Measurements from ENCODE around the gene CCDC7. TPM values are rescaled to one million over a fixed set of nuclear protein-coding genes. Genes with fewer than 3 reads are reported as not detected.

Gene CCDC7
- total and polyA plus RNA-seq, 10 of the 15 experiments (the other 5 are each of a cell fraction or from before 2014, with no cell fraction given): 1.8 to 5.6 (median 3.4) TPM

DNA sequence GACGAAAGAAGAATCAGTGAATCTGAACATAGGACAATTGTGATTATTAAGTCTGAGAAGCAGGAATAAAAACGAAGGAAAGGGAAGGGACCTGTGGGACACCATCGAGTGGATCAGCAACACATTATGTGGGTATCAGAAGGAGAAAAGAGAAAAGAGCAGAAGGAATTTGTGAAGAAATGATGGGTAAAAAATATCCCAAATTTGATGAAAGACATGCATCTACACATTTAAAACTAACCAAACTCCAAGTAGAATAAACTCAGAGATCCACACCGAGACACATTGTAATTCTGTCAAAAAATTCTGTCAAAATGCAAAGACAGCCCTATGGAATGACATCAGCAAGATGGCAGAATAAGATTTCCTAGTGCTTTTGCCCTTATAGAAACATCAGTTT is 341.0 kb downstream of the CCDC7 start (continued):
- TF ChIP-seq BCL11A (IDR thresholded peaks at IDR 0.05; ENCODE audit: low read depth, low read length): no peak

DNA sequence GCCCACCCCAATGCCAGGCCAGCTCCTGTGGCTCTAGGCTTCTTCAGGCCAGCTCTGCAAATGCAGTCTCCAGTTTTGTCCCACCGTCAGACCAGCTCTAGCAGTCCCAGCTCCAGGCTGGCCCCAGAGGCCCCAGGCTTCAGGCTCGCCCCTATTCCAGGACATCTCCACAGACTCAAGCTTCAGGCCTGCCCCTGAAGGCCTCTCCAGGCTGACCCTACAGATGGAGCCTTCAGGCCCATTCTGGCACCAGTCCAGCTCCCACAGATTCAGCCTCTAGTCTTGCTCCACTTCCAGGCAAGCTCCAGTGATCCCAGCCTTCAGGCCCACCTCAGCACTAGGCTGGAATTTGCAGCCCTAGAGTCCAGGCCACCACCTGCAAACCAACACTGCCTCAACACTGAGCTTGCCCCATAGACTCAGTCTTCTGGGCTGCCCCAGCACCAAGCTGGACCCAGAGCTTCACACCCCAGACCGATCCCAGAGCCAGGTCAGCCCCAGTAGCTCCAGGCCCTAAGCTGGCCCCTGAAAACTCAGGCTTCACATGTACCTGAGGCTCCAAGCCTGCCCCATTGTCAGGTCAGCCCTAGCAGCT is 341.8 kb downstream of the CCDC7 start:
- CTCF ChIA-PET: interaction anchor here (1.4 kb wide), 1 partner anchor 221 kb away, joined by 3 read pairs; no protein-coding TSS in a partner anchor
- no peak for TF ChIP-seq TAF1 (IDR thresholded peaks at IDR 0.05; ENCODE audit: borderline replicate concordance, low read depth, low read length)
- no peak for TF ChIP-seq FOXK2 (IDR thresholded peaks at IDR 0.05)
- TF ChIP-seq, protein P1, sequence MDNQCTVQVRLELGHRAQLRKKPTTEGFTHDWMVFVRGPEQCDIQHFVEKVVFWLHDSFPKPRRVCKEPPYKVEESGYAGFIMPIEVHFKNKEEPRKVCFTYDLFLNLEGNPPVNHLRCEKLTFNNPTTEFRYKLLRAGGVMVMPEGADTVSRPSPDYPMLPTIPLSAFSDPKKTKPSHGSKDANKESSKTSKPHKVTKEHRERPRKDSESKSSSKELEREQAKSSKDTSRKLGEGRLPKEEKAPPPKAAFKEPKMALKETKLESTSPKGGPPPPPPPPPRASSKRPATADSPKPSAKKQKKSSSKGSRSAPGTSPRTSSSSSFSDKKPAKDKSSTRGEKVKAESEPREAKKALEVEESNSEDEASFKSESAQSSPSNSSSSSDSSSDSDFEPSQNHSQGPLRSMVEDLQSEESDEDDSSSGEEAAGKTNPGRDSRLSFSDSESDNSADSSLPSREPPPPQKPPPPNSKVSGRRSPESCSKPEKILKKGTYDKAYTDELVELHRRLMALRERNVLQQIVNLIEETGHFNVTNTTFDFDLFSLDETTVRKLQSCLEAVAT (IDR thresholded peaks at IDR 0.05): no peak
- in situ Hi-C loops (cut with MboI): no loop called here
- Histone ChIP-seq H3K79me2 (ENCODE audit: control insufficient read depth, insufficient read depth, low read length) (no peaks in the 10 kb centered on the region), H3K4me3 (no peak overlapping the region), H3K4me1 (ENCODE audit: control insufficient read depth, insufficient read depth, low read length) (no peaks in the 10 kb centered on the region), H3K27ac (ENCODE audit: control insufficient read depth, insufficient read depth) (no peak overlapping the region), H4K20me1 (ENCODE audit: control insufficient read depth, insufficient read depth) (no peaks in the 10 kb centered on the region), H3K36me3 (ENCODE audit: control insufficient read depth in 2 of 2, insufficient read depth in 2 of 2, low read length in 1 of 2) (no peaks in the 10 kb centered on the region), H2AFZ (ENCODE audit: control insufficient read depth, low read depth, low read length) (no peak overlapping the region), H3K9ac (ENCODE audit: control insufficient read depth, insufficient read depth, low read length) (no peak overlapping the region), H3K9me3 (replicated peaks; ENCODE audit: control insufficient read depth, insufficient read depth, low read length) (no peaks in the 10 kb centered on the region; the same call in 2 of the 3 replicates), H3K27me3 (replicated peaks in 1 of 2; ENCODE audit: control insufficient read depth in 2 of 2, insufficient read depth in 2 of 2, low read length in 1 of 2) (no peaks in the 10 kb centered on the region), H3K4me2 (ENCODE audit: control insufficient read depth, insufficient read depth) (no peak overlapping the region)
- SMC1A ChIA-PET (ENCODE audit: uncharacterized antibody, unreplicated experiment): no interaction called here
- POLR2A ChIA-PET: no interaction called here
- DNase-seq (ENCODE audit: low read depth, low spot score) (no peak), FAIRE-seq (no peak), ATAC-seq (no peak)
- intact Hi-C loops (cut with micrococcal nuclease; ENCODE audit: unreplicated experiment): no loop called here
- WGBS (ENCODE audit: insufficient coverage, insufficient replicate concordance, low lambda C conversion rate, missing lambda C conversion rate): 24% methylated on average over 3 of the region's 3 CpGs
- BruUV-seq (replicated peaks): no TSS peak
- RAD21 ChIA-PET (ENCODE audit: unreplicated experiment): interaction anchor here (1.4 kb wide), 1 partner anchor 221 kb away, joined by 3 read pairs; no protein-coding TSS in a partner anchor

DNA sequence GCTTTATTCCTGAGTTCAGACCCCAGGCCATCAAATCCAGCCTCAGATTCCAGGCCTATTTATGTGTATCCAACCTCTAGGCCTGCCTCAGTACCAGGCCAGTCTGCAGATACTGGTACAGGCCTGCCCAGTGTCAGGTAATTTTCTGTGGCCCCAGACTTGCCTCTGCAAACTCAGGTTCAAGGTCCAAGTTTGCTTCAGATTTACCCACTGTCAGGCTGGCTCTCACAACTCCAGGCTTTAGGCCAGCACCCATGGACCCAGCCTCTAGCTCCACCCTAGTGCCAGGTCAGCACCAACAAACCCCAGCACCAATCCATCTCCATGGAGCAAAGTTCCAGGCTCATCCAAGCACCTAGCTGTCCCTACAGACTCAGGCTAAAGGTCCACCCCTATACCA is 342.4 kb downstream of the CCDC7 start:
- Histone ChIP-seq H3K9me3 (replicated peaks; ENCODE audit: control insufficient read depth, insufficient read depth, low read length) (no peaks in the 10 kb centered on the region; the same call in 2 of the 3 replicates), H3K79me2 (ENCODE audit: control insufficient read depth, insufficient read depth, low read length) (no peaks in the 10 kb centered on the region), H3K27ac (ENCODE audit: control insufficient read depth, insufficient read depth) (no peak overlapping the region), H3K27me3 (replicated peaks in 1 of 2; ENCODE audit: control insufficient read depth in 2 of 2, insufficient read depth in 2 of 2, low read length in 1 of 2) (no peaks in the 10 kb centered on the region), H3K4me2 (ENCODE audit: control insufficient read depth, insufficient read depth) (no peak overlapping the region), H2AFZ (ENCODE audit: control insufficient read depth, low read depth, low read length) (no peak overlapping the region), H3K4me1 (ENCODE audit: control insufficient read depth, insufficient read depth, low read length) (no peaks in the 10 kb centered on the region), H4K20me1 (ENCODE audit: control insufficient read depth, insufficient read depth) (no peaks in the 10 kb centered on the region), H3K36me3 (ENCODE audit: control insufficient read depth in 2 of 2, insufficient read depth in 2 of 2, low read length in 1 of 2) (no peaks in the 10 kb centered on the region), H3K9ac (ENCODE audit: control insufficient read depth, insufficient read depth, low read length) (no peak overlapping the region), H3K4me3 (no peak overlapping the region)
- no TSS peak for BruUV-seq (replicated peaks)
- no peak for ATAC-seq
- intact Hi-C loops (cut with micrococcal nuclease; ENCODE audit: unreplicated experiment): no loop called here
- ChIA-PET RAD21 (ENCODE audit: unreplicated experiment) (interaction anchor here (1.4 kb wide), 1 partner anchor 220 kb away, joined by 3 read pairs; no protein-coding TSS in a partner anchor), POLR2A (no interaction called here), SMC1A (ENCODE audit: uncharacterized antibody, unreplicated experiment) (no interaction called here), CTCF (interaction anchor here (1.4 kb wide), 1 partner anchor 221 kb away, joined by 3 read pairs; no protein-coding TSS in a partner anchor)
- FAIRE-seq: no peak
- no peak for DNase-seq (ENCODE audit: low read depth, low spot score)
- in situ Hi-C loops (cut with MboI): no loop called here
- TF ChIP-seq NR2C2 (IDR thresholded peaks at IDR 0.05; ENCODE audit: borderline replicate concordance, control insufficient read depth, insufficient read length, low read depth) (no peak), SREBF1 (IDR thresholded peaks at IDR 0.05; ENCODE audit: low read length) (no peak), NFYA (IDR thresholded peaks at IDR 0.05; ENCODE audit: borderline replicate concordance, low read depth, low read length) (no peak), STAT1 (conservative IDR thresholded peaks at IDR 0.05) (no peak)
- TF ChIP-seq, protein P2, sequence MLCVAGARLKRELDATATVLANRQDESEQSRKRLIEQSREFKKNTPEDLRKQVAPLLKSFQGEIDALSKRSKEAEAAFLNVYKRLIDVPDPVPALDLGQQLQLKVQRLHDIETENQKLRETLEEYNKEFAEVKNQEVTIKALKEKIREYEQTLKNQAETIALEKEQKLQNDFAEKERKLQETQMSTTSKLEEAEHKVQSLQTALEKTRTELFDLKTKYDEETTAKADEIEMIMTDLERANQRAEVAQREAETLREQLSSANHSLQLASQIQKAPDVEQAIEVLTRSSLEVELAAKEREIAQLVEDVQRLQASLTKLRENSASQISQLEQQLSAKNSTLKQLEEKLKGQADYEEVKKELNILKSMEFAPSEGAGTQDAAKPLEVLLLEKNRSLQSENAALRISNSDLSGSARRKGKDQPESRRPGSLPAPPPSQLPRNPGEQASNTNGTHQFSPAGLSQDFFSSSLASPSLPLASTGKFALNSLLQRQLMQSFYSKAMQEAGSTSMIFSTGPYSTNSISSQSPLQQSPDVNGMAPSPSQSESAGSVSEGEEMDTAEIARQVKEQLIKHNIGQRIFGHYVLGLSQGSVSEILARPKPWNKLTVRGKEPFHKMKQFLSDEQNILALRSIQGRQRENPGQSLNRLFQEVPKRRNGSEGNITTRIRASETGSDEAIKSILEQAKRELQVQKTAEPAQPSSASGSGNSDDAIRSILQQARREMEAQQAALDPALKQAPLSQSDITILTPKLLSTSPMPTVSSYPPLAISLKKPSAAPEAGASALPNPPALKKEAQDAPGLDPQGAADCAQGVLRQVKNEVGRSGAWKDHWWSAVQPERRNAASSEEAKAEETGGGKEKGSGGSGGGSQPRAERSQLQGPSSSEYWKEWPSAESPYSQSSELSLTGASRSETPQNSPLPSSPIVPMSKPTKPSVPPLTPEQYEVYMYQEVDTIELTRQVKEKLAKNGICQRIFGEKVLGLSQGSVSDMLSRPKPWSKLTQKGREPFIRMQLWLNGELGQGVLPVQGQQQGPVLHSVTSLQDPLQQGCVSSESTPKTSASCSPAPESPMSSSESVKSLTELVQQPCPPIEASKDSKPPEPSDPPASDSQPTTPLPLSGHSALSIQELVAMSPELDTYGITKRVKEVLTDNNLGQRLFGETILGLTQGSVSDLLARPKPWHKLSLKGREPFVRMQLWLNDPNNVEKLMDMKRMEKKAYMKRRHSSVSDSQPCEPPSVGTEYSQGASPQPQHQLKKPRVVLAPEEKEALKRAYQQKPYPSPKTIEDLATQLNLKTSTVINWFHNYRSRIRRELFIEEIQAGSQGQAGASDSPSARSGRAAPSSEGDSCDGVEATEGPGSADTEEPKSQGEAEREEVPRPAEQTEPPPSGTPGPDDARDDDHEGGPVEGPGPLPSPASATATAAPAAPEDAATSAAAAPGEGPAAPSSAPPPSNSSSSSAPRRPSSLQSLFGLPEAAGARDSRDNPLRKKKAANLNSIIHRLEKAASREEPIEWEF (IDR thresholded peaks at IDR 0.05; ENCODE audit: insufficient replicate concordance, low read depth, low read length): no peak
